Omental fat pad (tissue), 4 donors: ENCODE data around the gene SLC6A1. TPM values are rescaled to one million over a fixed set of nuclear protein-coding genes. Genes with fewer than 3 reads are reported as not detected.

ENCODE experiments used
- ATAC-seq: fragments of 150-250 bp; one replicate; pipeline ENCODE4 v1.9.1; 2016; ENCODE audit warnings: mild to moderate bottlenecking, moderate library complexity; ENCODE audit not compliant: low FRiP score
- DNase-seq: peaks from one replicate; pipeline ENCODE4 v3.0.0-alpha.2; 2019; ENCODE audit warnings: low spot score
- total RNA-seq, 4 donors: library from RNA; depleted of rRNA; stranded (reverse); fragments of >200 nt; gene quantifications; one replicate each; pipeline ENCODE4 v1.1.0, GENCODE V29; 2016
- TF ChIP-seq, protein P1 (sequence below), 3 donors: fragments of 450-650 bp; IDR thresholded peaks; one replicate each; pipeline ENCODE4 v1.5.1; 2016 to 2017; ENCODE audit warnings: antibody characterized with exemption in 3 of 3, mild to moderate bottlenecking in 3 of 3, moderate library complexity in 2 of 3

SLC6A1 gene
- total RNA-seq, 4 donors from 2014 or later: 0.09 to 2.0 (median 0.49) TPM

GRCh38 chr3:11022115-11022514 lies 29.6 kb downstream of the SLC6A1 start:
- no peak for DNase-seq
- TF ChIP-seq, protein P1, sequence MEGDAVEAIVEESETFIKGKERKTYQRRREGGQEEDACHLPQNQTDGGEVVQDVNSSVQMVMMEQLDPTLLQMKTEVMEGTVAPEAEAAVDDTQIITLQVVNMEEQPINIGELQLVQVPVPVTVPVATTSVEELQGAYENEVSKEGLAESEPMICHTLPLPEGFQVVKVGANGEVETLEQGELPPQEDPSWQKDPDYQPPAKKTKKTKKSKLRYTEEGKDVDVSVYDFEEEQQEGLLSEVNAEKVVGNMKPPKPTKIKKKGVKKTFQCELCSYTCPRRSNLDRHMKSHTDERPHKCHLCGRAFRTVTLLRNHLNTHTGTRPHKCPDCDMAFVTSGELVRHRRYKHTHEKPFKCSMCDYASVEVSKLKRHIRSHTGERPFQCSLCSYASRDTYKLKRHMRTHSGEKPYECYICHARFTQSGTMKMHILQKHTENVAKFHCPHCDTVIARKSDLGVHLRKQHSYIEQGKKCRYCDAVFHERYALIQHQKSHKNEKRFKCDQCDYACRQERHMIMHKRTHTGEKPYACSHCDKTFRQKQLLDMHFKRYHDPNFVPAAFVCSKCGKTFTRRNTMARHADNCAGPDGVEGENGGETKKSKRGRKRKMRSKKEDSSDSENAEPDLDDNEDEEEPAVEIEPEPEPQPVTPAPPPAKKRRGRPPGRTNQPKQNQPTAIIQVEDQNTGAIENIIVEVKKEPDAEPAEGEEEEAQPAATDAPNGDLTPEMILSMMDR (IDR thresholded peaks at IDR 0.05): no peak
- peak; percentile 37 for ATAC-seq

GRCh38 chr3:11024181-11024580 lies 31.6 kb downstream of the SLC6A1 start:
- ATAC-seq: no peak
- DNase-seq: no peak
- TF ChIP-seq, protein P1 (IDR thresholded peaks at IDR 0.05): no peak

DNA sequence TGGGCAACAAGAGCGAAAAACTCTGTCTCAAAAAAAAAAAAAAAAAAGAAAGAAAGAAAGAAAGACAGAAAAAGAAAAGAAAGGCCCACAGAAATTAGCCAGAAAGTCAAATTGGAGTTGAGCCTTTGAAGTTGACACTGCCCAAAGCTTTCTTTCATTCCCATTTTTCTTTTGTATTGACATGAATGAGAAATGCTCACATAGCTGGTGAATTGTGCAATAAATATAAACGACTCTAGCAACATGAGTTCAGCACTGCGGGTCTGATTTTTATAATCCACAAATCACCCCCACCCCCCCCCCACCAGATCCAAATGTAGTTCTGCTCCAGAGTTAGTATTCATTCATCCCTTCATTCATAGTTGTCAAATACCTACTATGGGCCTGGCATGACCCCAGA lies 37.4 kb downstream of the SLC6A1 start:
- DNase-seq (no peak), ATAC-seq (no peak)
- TF ChIP-seq, protein P1 (IDR thresholded peaks at IDR 0.05): no peak

GRCh38 chr3:11033871-11034270 lies 41.3 kb downstream of the SLC6A1 start:
- TF ChIP-seq, protein P1 (IDR thresholded peaks at IDR 0.05): no peak
- ATAC-seq: no peak

GRCh38 chr3:11034309-11034985 lies 41.9 kb downstream of the SLC6A1 start:
- no peak for DNase-seq
- TF ChIP-seq, protein P1 (IDR thresholded peaks at IDR 0.05): no peak
- ATAC-seq: no peak

More at GRCh38 chr3:11033871-11034270, 41.3 kb downstream of the SLC6A1 start:
- DNase-seq: no peak

DNA sequence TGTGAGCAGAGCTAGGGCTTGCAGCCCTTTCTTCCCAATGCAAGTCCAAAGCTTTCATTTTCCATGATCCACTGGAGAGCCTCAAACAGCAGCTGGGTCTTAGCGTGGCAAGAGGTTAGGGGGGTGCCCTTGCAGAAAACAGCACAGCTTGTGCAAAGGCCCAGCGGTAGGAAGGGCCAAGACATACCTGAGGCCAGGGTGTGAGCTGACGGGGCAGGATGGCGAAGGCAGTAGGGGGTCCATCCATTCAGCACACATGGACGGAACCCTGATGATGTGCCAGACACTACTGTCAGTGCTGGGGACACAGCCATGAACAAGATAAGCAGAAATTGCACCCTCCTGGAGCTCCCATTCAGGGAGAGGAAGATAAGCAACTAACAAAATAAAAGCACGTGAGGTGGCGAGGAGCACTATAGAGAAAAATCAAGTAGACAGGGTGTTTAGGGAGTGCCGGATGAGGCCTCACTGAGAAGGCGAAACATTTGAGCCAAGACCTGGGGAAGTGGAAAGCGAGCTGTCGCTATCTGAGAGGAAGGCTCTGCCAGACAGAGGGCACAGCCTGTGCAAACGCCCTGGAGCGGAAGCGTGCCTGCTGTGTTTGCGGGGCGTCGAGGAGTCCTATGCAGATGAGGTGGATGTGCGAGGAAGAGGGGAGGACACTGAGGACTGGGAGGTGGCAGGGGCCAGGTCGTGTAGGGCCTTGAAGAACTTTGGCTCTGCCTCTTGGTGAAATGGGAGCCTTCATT lies 43.4 kb downstream of the SLC6A1 start:
- TF ChIP-seq, protein P1 (IDR thresholded peaks at IDR 0.05): no peak
- DNase-seq (no peak), ATAC-seq (no peak)
